IMR-90 (cell line): ENCODE results near the gene SP3. TPM values are rescaled to one million over a fixed set of nuclear protein-coding genes. Genes with fewer than 3 reads are reported as not detected.

Experiments
- ATAC-seq: fragments of 200-7000 bp; cut with Tn5 transposase; 2 replicates; pipeline ENCODE4 v1.9.1; 2020; ENCODE audit warnings: low read depth, mild to moderate bottlenecking, moderate library complexity
- BruUV-seq: library from RNA; stranded (reverse); fragments of 400-500 nt; replicated peaks from 2 replicates; lab custom pipeline; 2021; lab: Mats Ljungman, UMichigan
- CTCF ChIA-PET: fragments of 300-600 bp; formaldehyde crosslinking; extraction: SDS; loops from one replicate; lab custom pipeline; 2021; ENCODE audit warnings: antibody characterized with exemption; lab: Yijun Ruan, JAX
- POLR2A ChIA-PET: fragments of 300-600 bp; sonication (Branson Sonifier 250); formaldehyde crosslinking; loops from one replicate; lab custom pipeline; 2022; ENCODE audit warnings: antibody characterized with exemption; ENCODE audit not compliant: unreplicated experiment; lab: Charles Lee
- DNase-seq: peaks from one replicate; pipeline ENCODE4 v3.0.0; 2013
- H2AFZ ChIP-seq: replicated peaks from 2 replicates; pipeline ENCODE3; 2013; ENCODE audit warnings: low read length, mild to moderate bottlenecking; ENCODE audit not compliant: poor library complexity
- H2AK5ac ChIP-seq: 2 replicates; pipeline ENCODE4 v1.6.1; 2013; ENCODE audit warnings: low read depth, low read length, inconsistent platforms
- H2AK9ac ChIP-seq: replicated peaks from 2 replicates; pipeline ENCODE3; 2013; ENCODE audit warnings: mild to moderate bottlenecking, low read depth, low read length, moderate library complexity; ENCODE audit not compliant: poor library complexity
- H2BK120ac ChIP-seq: 2 replicates; pipeline ENCODE4 v1.6.1; 2013; ENCODE audit warnings: low read depth, low read length, inconsistent platforms
- H2BK15ac ChIP-seq: 3 replicates; pipeline ENCODE4 v1.6.1; 2013; ENCODE audit warnings: low read depth, low read length, inconsistent platforms
- H2BK20ac ChIP-seq: 2 replicates; pipeline ENCODE4 v1.6.1; 2013; ENCODE audit warnings: low read depth, mild to moderate bottlenecking, inconsistent platforms, low read length, moderate library complexity
- H2BK5ac ChIP-seq: 2 replicates; pipeline ENCODE4 v1.6.1; 2013; ENCODE audit warnings: mild to moderate bottlenecking, low read depth, low read length, inconsistent platforms; ENCODE audit not compliant: poor library complexity, severe bottlenecking
- H3K14ac ChIP-seq: replicated peaks from 2 replicates; pipeline ENCODE4 v1.6.1; 2013; ENCODE audit warnings: low read depth, low read length, inconsistent platforms
- H3K18ac ChIP-seq: 2 replicates; pipeline ENCODE4 v1.6.1; 2013; ENCODE audit warnings: low read depth, low read length, control low read depth
- H3K23ac ChIP-seq: 2 replicates; pipeline ENCODE4 v1.6.1; 2013; ENCODE audit warnings: low read depth, low read length, inconsistent platforms
- H3K27ac ChIP-seq: 2 replicates; pipeline ENCODE4 v1.5.1; 2013; ENCODE audit warnings: mild to moderate bottlenecking, control low read depth, low read length; ENCODE audit not compliant: insufficient read depth
- H3K27me3 ChIP-seq: 2 replicates; pipeline ENCODE4 v1.6.1; 2013; ENCODE audit warnings: low read length; ENCODE audit not compliant: control insufficient read depth, insufficient read depth
- H3K36me3 ChIP-seq: 2 replicates; pipeline ENCODE4 v1.6.1; 2013; ENCODE audit warnings: low read length, mixed read lengths; ENCODE audit not compliant: control insufficient read depth, insufficient read depth
- H3K4ac ChIP-seq: 2 replicates; pipeline ENCODE4 v1.6.1; 2013; ENCODE audit warnings: low read depth, low read length, inconsistent platforms
- H3K4me1 ChIP-seq: 2 replicates; pipeline ENCODE4 v1.6.1; 2013; ENCODE audit warnings: low read length, mixed read lengths; ENCODE audit not compliant: control insufficient read depth, insufficient read depth
- H3K4me2 ChIP-seq: 2 replicates; pipeline ENCODE4 v1.6.1; 2013; ENCODE audit warnings: low read depth, mild to moderate bottlenecking, control low read depth, low read length, moderate library complexity
- H3K4me3 ChIP-seq: 2 replicates; pipeline ENCODE4 v1.5.1; 2013; ENCODE audit warnings: low read depth, mild to moderate bottlenecking, control low read depth, low read length, moderate library complexity; ENCODE audit not compliant: insufficient read depth
- H3K56ac ChIP-seq: 2 replicates; pipeline ENCODE4 v1.6.1; 2013; ENCODE audit warnings: low read length, inconsistent platforms; ENCODE audit not compliant: insufficient read depth; ENCODE audit errors: extremely low read depth
- H3K79me1 ChIP-seq, 2 experiments: 2 replicates each; pipeline ENCODE4 v1.6.1; 2013; ENCODE audit warnings: low read length in 2 of 2, inconsistent platforms in 1 of 2, low read depth in 1 of 2
- H3K9ac ChIP-seq: 2 replicates; pipeline ENCODE4 v1.6.1; 2013; ENCODE audit warnings: low read depth, low read length, control low read depth
- H3K9me1 ChIP-seq: 2 replicates; pipeline ENCODE4 v1.6.1; 2013; ENCODE audit warnings: low read length, inconsistent platforms; ENCODE audit not compliant: insufficient read depth
- H3K9me3 ChIP-seq: 2 replicates; pipeline ENCODE4 v1.6.1; 2013; ENCODE audit warnings: low read length; ENCODE audit not compliant: control insufficient read depth, insufficient read depth
- H4K20me1 ChIP-seq: 2 replicates; pipeline ENCODE4 v1.6.1; 2013; ENCODE audit warnings: low read length, inconsistent platforms; ENCODE audit not compliant: insufficient read depth
- H4K5ac ChIP-seq: 2 replicates; pipeline ENCODE4 v1.6.1; 2013; ENCODE audit warnings: mild to moderate bottlenecking, low read depth, low read length, control low read depth
- H4K8ac ChIP-seq, 2 experiments: 2 replicates each; pipeline ENCODE4 v1.6.1; 2013; ENCODE audit warnings: low read depth in 2 of 2, low read length in 2 of 2, control low read depth in 1 of 2, inconsistent platforms in 1 of 2
- H4K91ac ChIP-seq: 2 replicates; pipeline ENCODE4 v1.6.1; 2013; ENCODE audit warnings: low read depth, low read length, inconsistent platforms; ENCODE audit not compliant: insufficient read depth
- BHLHE40 ChIP-seq: fragments of 150-350 bp; IDR thresholded peaks from 2 replicates; pipeline ENCODE4 v1.6.1; 2016; ENCODE audit warnings: mild to moderate bottlenecking, low read depth, low read length
- CEBPB ChIP-seq: IDR thresholded peaks from 2 replicates; pipeline ENCODE4 v1.6.1; 2012; ENCODE audit warnings: low read depth, low read length, improper control_type of control experiment
- CHD1 ChIP-seq: IDR thresholded peaks from 2 replicates; pipeline ENCODE4 v1.6.1; 2012; ENCODE audit warnings: low read depth, low read length, improper control_type of control experiment
- MAFK ChIP-seq: IDR thresholded peaks from 2 replicates; pipeline ENCODE4 v1.6.1; 2012; ENCODE audit warnings: low read depth, low read length, improper control_type of control experiment
- MAZ ChIP-seq: IDR thresholded peaks from 2 replicates; pipeline ENCODE4 v1.6.1; 2012; ENCODE audit warnings: low read depth, mild to moderate bottlenecking, low read length, improper control_type of control experiment, moderate library complexity, borderline replicate concordance
- MXI1 ChIP-seq: IDR thresholded peaks from 2 replicates; pipeline ENCODE4 v1.6.1; 2012; ENCODE audit warnings: low read depth, mild to moderate bottlenecking, low read length, moderate library complexity, borderline replicate concordance
- NFE2L2 ChIP-seq: fragments of 150-350 bp; IDR thresholded peaks from 2 replicates; pipeline ENCODE4 v1.6.1; 2016; ENCODE audit warnings: low read depth, mild to moderate bottlenecking, low read length
- POLR2A ChIP-seq: IDR thresholded peaks from 2 replicates; pipeline ENCODE4 v1.6.1; 2012; ENCODE audit warnings: mild to moderate bottlenecking, low read depth, low read length
- RCOR1 ChIP-seq: IDR thresholded peaks from 2 replicates; pipeline ENCODE4 v1.6.1; 2012; ENCODE audit warnings: mild to moderate bottlenecking, low read length, improper control_type of control experiment; ENCODE audit not compliant: insufficient replicate concordance
- WGBS, 2 experiments: methylation state at CpG; one replicate each; pipeline versions ENCODE4 v1.1.5 to v1.1.7; 2013; ENCODE audit warnings: missing lambda C conversion rate in 2 of 2; ENCODE audit not compliant: insufficient read length in 1 of 2; ENCODE audit errors: extremely low coverage in 2 of 2; 5-methylcytosine and 5-hydroxymethylcytosine counted together
- dilution Hi-C: fragments of 300-500 bp; cut with HindIII; formaldehyde crosslinking; loops from one replicate; pipeline ENCODE4 v1.14.3; 2018; ENCODE audit warnings: low sequenced_read_pairs; ENCODE audit not compliant: unreplicated experiment
- in situ Hi-C: fragments of 300-500 bp; cut with MboI; formaldehyde crosslinking; loops from 3 replicates; pipeline ENCODE4 v1.14.3; 2019; ENCODE audit warnings: low sequenced_read_pairs, inconsistent platforms, mixed read lengths
- intact Hi-C: fragments of 100-400 bp; cut with micrococcal nuclease; formaldehyde crosslinking; loops from 2 replicates; pipeline ENCODE4 v1.10.0; 2022
- polyA plus RNA-seq, 3 experiments: library from polyadenylated mRNA; depleted of rRNA; stranded (reverse); fragments of >200 nt; gene quantifications; 2 replicates each; pipeline ENCODE4 v1.2.3, GENCODE V29; 2012; ENCODE audit warnings: low replicate concordance in 1 of 3
- total RNA-seq: library from RNA; depleted of rRNA; stranded (reverse); fragments of >200 nt; gene quantifications from 2 replicates; pipeline ENCODE4 v1.2.3, GENCODE V29; 2012
- TF ChIP-seq, protein P1 (sequence below): fragments of 150-350 bp; IDR thresholded peaks from 2 replicates; pipeline ENCODE4 v1.6.1; 2016; ENCODE audit warnings: low read depth, mild to moderate bottlenecking, low read length, moderate library complexity, borderline replicate concordance
- TF ChIP-seq, protein P2 (sequence below): fragments of 150-350 bp; IDR thresholded peaks from 2 replicates; pipeline ENCODE4 v1.6.1; 2017; ENCODE audit warnings: mild to moderate bottlenecking, antibody characterized with exemption, low read length, low read depth
- TF ChIP-seq, protein P3 (sequence below): conservative IDR thresholded peaks from 2 replicates; pipeline ENCODE4 v1.5.1; 2012; ENCODE audit warnings: mild to moderate bottlenecking, low read depth, low read length, improper control_type of control experiment

The SP3 gene
- total and polyA plus RNA-seq, 2 of the 4 experiments (the other 2 are of a cell fraction): 26.7 to 136 TPM

DNA sequence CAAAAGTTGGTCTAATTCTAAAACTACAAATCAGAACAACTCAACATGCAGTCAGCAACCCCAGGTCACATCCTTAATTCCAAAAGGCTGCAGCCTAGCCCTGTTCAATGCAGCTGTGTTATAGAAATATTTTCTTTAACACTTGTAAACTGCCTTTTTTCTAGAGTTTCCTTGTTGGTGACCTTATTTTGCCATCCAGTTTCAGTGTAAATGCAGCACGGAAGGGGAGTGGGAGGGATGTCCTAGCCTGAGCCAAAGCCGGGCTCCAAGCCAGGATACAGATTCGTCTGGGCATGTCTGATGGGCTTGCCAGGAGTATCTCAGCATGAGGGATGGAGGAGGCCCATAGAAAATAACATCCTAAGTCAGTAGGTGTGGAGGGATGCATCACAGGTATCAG lies 17.7 kb upstream of the SP3 start:
- dilution Hi-C loops: no loop called here
- peak; percentile 56 for DNase-seq

More for the DNA sequence above, 17.7 kb upstream of the SP3 start:
- Histone ChIP-seq H3K9ac (no peak overlapping the region), H3K27me3 (no peaks in the 10 kb centered on the region), H2AK5ac (peak overlapping the region; percentile 70; the same call in 1 of the 2 replicates), H4K5ac (peak overlapping the region; percentile 2), H3K9me1 (peaks cover 14% of the 10 kb centered on the region), H3K4me3 (no peak overlapping the region), H4K91ac (peak overlapping the region; percentile 22), H3K56ac (no peak overlapping the region), H4K8ac (peak overlapping the region; percentile 40 to 81; a peak in 3 of 4 replicates), H3K4ac (peak overlapping the region; percentile 49; the same call in 1 of the 2 replicates), H4K20me1 (no peaks in the 10 kb centered on the region), H3K79me1 (no peaks in the 10 kb centered on the region), H2BK15ac (peak overlapping the region; percentile 56; the same call in 1 of the 3 replicates), H2BK5ac (peak overlapping the region; percentile 21), H2AFZ (peak overlapping the region; percentile 15), H2BK120ac (peak overlapping the region; percentile 76), H3K18ac (peak overlapping the region; percentile 42; the same call in 1 of the 2 replicates), H3K14ac (peak overlapping the region; percentile 75), H3K23ac (peak overlapping the region; percentile 43; the same call in 1 of the 2 replicates), H3K4me2 (no peak overlapping the region), H2AK9ac (peak overlapping the region; percentile 8), H3K4me1 (peaks cover 17% of the 10 kb centered on the region), H3K36me3 (no peaks in the 10 kb centered on the region), H2BK20ac (peak overlapping the region; percentile 83), H3K27ac (peak overlapping the region; percentile 53; the same call in 1 of the 2 replicates), H3K9me3 (no peaks in the 10 kb centered on the region)
- ATAC-seq: peak; percentile 62
- BruUV-seq: no TSS peak
- TF ChIP-seq RCOR1 (no peak), BHLHE40 (no peak), POLR2A (no peak), NFE2L2 (no peak), CHD1 (no peak), MAFK (no peak), CEBPB (no peak), MXI1 (no peak), MAZ (no peak)
- TF ChIP-seq, protein P1, sequence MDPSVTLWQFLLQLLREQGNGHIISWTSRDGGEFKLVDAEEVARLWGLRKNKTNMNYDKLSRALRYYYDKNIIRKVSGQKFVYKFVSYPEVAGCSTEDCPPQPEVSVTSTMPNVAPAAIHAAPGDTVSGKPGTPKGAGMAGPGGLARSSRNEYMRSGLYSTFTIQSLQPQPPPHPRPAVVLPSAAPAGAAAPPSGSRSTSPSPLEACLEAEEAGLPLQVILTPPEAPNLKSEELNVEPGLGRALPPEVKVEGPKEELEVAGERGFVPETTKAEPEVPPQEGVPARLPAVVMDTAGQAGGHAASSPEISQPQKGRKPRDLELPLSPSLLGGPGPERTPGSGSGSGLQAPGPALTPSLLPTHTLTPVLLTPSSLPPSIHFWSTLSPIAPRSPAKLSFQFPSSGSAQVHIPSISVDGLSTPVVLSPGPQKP: no peak
- TF ChIP-seq, protein P2, sequence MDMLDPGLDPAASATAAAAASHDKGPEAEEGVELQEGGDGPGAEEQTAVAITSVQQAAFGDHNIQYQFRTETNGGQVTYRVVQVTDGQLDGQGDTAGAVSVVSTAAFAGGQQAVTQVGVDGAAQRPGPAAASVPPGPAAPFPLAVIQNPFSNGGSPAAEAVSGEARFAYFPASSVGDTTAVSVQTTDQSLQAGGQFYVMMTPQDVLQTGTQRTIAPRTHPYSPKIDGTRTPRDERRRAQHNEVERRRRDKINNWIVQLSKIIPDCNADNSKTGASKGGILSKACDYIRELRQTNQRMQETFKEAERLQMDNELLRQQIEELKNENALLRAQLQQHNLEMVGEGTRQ: no peak
- TF ChIP-seq, protein P3, sequence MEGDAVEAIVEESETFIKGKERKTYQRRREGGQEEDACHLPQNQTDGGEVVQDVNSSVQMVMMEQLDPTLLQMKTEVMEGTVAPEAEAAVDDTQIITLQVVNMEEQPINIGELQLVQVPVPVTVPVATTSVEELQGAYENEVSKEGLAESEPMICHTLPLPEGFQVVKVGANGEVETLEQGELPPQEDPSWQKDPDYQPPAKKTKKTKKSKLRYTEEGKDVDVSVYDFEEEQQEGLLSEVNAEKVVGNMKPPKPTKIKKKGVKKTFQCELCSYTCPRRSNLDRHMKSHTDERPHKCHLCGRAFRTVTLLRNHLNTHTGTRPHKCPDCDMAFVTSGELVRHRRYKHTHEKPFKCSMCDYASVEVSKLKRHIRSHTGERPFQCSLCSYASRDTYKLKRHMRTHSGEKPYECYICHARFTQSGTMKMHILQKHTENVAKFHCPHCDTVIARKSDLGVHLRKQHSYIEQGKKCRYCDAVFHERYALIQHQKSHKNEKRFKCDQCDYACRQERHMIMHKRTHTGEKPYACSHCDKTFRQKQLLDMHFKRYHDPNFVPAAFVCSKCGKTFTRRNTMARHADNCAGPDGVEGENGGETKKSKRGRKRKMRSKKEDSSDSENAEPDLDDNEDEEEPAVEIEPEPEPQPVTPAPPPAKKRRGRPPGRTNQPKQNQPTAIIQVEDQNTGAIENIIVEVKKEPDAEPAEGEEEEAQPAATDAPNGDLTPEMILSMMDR: no peak
- POLR2A ChIA-PET: interaction anchor here (0.5 to 1.0 kb wide), 2 partner anchors 21 to 51 kb away, joined by 4 read pairs; no protein-coding TSS in a partner anchor
- in situ Hi-C loops: no loop called here
- intact Hi-C loops: no loop called here
- CTCF ChIA-PET: no interaction called here
- no CpG with 5 or more reads among the region's 3 CpGs for WGBS, 2 experiments
